ENCODE results near the gene USP35.

Gene USP35

DNA sequence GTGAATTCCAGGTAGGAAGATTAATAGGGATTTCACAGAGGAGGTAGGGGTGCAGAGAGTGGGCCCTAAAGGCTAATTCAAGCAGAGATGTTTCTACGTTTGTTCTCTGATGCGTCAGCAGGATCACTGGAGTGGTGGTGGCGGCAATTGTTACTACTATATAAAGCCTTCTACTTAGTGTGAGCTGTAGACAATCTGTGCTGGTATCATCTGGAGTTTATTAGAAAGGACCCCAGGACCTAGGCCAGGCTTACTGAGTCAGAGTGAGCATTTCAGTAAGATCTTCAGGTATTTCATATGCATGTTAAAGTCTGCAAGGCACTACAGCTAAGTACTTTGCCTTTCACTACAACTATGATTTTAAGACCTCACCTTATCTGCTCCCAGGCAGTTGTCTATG is 59.5 kb downstream of the USP35 start:
- no peak overlapping the region for H3K9ac ChIP-seq (ENCODE audit: low read length in 5 of 5)
- H3K4me1 ChIP-seq (ENCODE audit: control insufficient read depth in 5 of 5, insufficient read depth in 5 of 5, low read length in 5 of 5), result peaks cover 0 to 33% (median 28%) of the 10 kb centered on the region in 5 donors
- no peaks in the 10 kb centered on the region for H3K27me3 ChIP-seq (ENCODE audit: control insufficient read depth in 5 of 5, insufficient read depth in 4 of 5, low read length in 5 of 5)
- H3K27ac ChIP-seq (ENCODE audit: low read depth, low read length), result no peak overlapping the region
- no peak overlapping the region for H3K4me3 ChIP-seq (ENCODE audit: low read depth in 1 of 5, low read length in 5 of 5)
- no peaks in the 10 kb centered on the region for H3K9me3 ChIP-seq (ENCODE audit: control insufficient read depth in 5 of 5, low read length in 5 of 5)
- peaks cover 16 to 31% (median 22%) of the 10 kb centered on the region in 5 donors for H3K36me3 ChIP-seq (ENCODE audit: control insufficient read depth in 5 of 5, insufficient read depth in 5 of 5, low read length in 5 of 5)

DNA sequence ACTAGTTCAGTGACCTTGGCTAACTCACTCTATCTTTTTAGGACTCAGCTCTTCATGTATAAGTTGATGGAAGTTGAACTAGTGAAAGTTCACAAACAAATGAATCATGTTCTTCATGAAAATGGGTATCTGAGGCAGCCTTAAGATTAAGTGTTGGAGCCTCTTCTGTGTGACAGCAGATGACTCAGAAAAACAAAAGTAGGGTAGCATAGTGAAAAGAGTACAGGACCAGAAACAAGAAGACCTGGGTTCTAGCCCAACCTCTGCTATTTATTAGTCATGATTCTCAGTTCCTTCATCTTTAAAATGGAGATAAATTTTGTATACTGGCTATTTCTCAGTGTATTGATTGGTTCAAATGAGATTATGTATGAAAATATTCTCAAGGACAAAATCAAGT is 60.2 kb downstream of the USP35 start:
- Histone ChIP-seq H3K4me3 (ENCODE audit: low read depth in 1 of 5, low read length in 5 of 5) (no peak overlapping the region), H3K27ac (ENCODE audit: low read depth, low read length) (no peak overlapping the region), H3K9me3 (ENCODE audit: control insufficient read depth in 5 of 5, low read length in 5 of 5) (no peaks in the 10 kb centered on the region), H3K36me3 (ENCODE audit: control insufficient read depth in 5 of 5, insufficient read depth in 5 of 5, low read length in 5 of 5) (peaks cover 16 to 31% (median 22%) of the 10 kb centered on the region in 5 donors), H3K4me1 (ENCODE audit: control insufficient read depth in 5 of 5, insufficient read depth in 5 of 5, low read length in 5 of 5) (peaks cover 0 to 32% (median 28%) of the 10 kb centered on the region in 5 donors), H3K27me3 (ENCODE audit: control insufficient read depth in 5 of 5, insufficient read depth in 4 of 5, low read length in 5 of 5) (no peaks in the 10 kb centered on the region), H3K9ac (ENCODE audit: low read length in 5 of 5) (no peak overlapping the region)

DNA sequence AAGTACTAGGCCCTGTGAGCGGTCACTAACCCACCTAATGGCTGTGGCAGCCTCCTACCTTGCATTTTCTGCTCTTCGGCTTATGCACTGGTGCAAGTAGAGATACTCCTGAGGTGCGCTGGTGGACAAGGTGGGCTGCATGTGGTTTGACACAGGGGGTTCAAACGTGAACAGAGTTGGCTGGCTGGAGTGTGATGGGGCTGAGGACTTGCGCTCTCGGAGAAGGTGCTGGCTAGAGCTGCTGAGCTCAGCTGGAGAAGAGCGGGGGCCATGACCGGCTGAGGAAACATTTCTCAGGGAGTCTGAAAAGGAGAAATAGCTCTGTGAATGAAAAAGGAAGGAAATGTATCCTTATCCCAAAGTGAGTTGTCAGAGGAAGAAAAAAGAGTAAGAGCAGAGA is 61.4 kb downstream of the USP35 start:
- Histone ChIP-seq H3K9ac (ENCODE audit: low read length in 5 of 5) (no peak overlapping the region), H3K27ac (ENCODE audit: low read depth, low read length) (no peak overlapping the region), H3K4me3 (ENCODE audit: low read depth in 1 of 5, low read length in 5 of 5) (no peak overlapping the region), H3K27me3 (ENCODE audit: control insufficient read depth in 5 of 5, insufficient read depth in 4 of 5, low read length in 5 of 5) (no peaks in the 10 kb centered on the region), H3K4me1 (ENCODE audit: control insufficient read depth in 5 of 5, insufficient read depth in 5 of 5, low read length in 5 of 5) (peaks cover 0 to 26% (median 16%) of the 10 kb centered on the region in 5 donors), H3K36me3 (ENCODE audit: control insufficient read depth in 5 of 5, insufficient read depth in 5 of 5, low read length in 5 of 5) (peaks cover 16 to 31% (median 22%) of the 10 kb centered on the region in 5 donors), H3K9me3 (ENCODE audit: control insufficient read depth in 5 of 5, low read length in 5 of 5) (no peaks in the 10 kb centered on the region)

DNA sequence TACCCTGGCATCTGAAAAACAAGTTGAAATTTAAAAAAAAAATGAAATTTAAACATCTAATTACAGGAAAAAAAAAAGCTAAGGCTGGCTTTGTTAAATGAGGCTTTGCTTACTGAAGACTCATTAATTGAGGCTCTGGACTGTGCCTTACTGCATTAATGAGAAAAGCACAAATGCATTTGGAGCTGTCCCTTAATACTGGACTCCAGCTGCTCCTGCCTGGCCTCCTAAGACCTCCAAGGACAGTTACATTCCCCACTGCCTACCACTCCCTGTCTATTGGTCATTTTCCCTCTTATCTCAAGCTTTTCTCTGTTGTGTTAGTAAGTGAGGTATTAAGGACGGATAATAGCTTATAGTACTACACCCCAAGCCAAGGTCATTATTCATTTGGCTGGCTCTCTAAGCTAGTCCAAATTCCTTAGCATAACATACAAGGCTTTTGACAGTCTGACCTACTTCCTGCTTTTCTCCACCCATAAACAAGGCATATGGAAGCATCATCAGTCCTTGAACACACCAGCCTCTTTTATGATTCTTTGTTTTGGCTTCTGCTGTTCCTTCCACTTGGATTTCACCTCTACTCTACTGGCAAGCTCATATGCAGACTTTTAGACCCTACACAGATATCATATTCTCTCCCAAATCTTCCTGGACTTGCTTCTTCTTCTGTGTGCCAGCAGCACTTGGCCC is 62.5 kb downstream of the USP35 start:
- peaks cover 0 to 29% (median 16%) of the 10 kb centered on the region in 5 donors for H3K4me1 ChIP-seq (ENCODE audit: control insufficient read depth in 5 of 5, insufficient read depth in 5 of 5, low read length in 5 of 5)
- H3K4me3 ChIP-seq (ENCODE audit: low read depth in 1 of 5, low read length in 5 of 5), result no peak overlapping the region
- H3K9ac ChIP-seq (ENCODE audit: low read length in 5 of 5), result no peak overlapping the region
- no peaks in the 10 kb centered on the region for H3K9me3 ChIP-seq (ENCODE audit: control insufficient read depth in 5 of 5, low read length in 5 of 5)
- H3K36me3 ChIP-seq (ENCODE audit: control insufficient read depth in 5 of 5, insufficient read depth in 5 of 5, low read length in 5 of 5), result peaks cover 16 to 31% (median 22%) of the 10 kb centered on the region in 5 donors
- H3K27ac ChIP-seq (ENCODE audit: low read depth, low read length), result peak overlapping the region; percentile 2
- H3K27me3 ChIP-seq (ENCODE audit: control insufficient read depth in 5 of 5, insufficient read depth in 4 of 5, low read length in 5 of 5), result no peaks in the 10 kb centered on the region

DNA sequence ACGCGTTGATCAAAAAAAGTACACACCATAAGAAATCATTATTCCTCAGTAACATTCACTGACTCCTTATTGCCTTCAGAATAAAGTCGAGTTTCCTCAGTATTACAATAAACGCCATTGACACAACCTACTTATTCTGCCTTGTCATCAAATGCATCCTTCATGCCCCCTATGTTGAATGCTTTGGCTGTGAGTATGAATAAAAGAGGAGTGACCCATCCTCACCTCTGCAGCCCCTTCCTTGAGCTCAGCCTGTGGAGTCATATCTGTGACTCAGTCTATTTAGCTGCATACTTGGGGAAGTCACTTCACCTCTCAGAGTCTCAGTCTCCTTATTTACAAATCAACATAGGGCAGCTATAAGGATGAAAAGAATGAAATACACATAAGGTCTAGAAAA is 65.1 kb downstream of the USP35 start:
- Histone ChIP-seq H3K4me1 (ENCODE audit: control insufficient read depth in 5 of 5, insufficient read depth in 5 of 5, low read length in 5 of 5) (peaks cover 5 to 45% (median 33%) of the 10 kb centered on the region in 5 donors), H3K9ac (ENCODE audit: low read length in 5 of 5) (no peak overlapping the region), H3K4me3 (ENCODE audit: low read depth in 1 of 5, low read length in 5 of 5) (no peak overlapping the region), H3K27ac (ENCODE audit: low read depth, low read length) (no peak overlapping the region), H3K9me3 (ENCODE audit: control insufficient read depth in 5 of 5, low read length in 5 of 5) (no peaks in the 10 kb centered on the region), H3K36me3 (ENCODE audit: control insufficient read depth in 5 of 5, insufficient read depth in 5 of 5, low read length in 5 of 5) (peaks cover 10 to 17% (median 13%) of the 10 kb centered on the region in 5 donors), H3K27me3 (ENCODE audit: control insufficient read depth in 5 of 5, insufficient read depth in 4 of 5, low read length in 5 of 5) (no peaks in the 10 kb centered on the region)

DNA sequence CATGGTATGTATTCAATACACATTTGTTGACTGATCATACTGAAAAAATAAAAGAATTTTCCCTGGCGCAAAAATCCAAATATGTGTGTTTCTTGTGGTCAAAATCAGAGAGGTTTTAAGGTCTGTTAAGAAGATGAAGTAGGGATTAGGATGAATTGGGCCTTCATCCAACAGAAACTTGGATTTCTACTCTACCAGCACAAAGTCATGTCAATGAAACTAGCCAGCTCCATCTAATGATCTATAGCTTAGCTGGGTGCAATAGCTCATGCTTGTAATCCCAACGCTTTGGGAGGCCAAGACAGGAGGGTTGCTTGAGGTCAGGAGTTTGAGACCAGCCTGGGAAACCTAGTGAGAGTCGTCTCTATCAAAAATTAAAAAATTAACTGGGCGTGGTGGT is 65.5 kb downstream of the USP35 start:
- peaks cover 5 to 12% (median 8%) of the 10 kb centered on the region in 5 donors for H3K36me3 ChIP-seq (ENCODE audit: control insufficient read depth in 5 of 5, insufficient read depth in 5 of 5, low read length in 5 of 5)
- H3K4me1 ChIP-seq (ENCODE audit: control insufficient read depth in 5 of 5, insufficient read depth in 5 of 5, low read length in 5 of 5), result peaks cover 5 to 45% (median 33%) of the 10 kb centered on the region in 5 donors
- no peak overlapping the region for H3K4me3 ChIP-seq (ENCODE audit: low read depth in 1 of 5, low read length in 5 of 5)
- no peaks in the 10 kb centered on the region for H3K27me3 ChIP-seq (ENCODE audit: control insufficient read depth in 5 of 5, insufficient read depth in 4 of 5, low read length in 5 of 5)
- H3K27ac ChIP-seq (ENCODE audit: low read depth, low read length), result no peak overlapping the region
- no peak overlapping the region for H3K9ac ChIP-seq (ENCODE audit: low read length in 5 of 5)
- H3K9me3 ChIP-seq (ENCODE audit: control insufficient read depth in 5 of 5, low read length in 5 of 5), result no peaks in the 10 kb centered on the region

DNA sequence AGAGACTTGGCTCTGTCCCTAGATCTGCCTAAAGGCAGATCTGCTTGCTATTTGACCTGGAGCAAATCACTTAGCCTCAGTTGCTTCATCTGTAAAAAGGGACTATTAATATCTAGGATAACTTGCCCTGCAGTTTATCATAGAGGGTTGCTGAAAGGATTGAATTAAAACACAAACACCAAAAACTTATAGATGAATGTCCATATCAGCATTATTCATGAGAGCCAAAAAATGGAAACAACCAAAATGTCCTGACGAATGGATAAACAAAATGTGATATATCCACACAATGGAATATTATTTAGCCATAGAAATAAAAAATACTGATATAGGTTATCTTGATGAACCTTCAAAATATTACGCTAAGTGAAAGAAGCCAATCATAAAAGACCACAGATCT is 67.2 kb downstream of the USP35 start:
- Histone ChIP-seq H3K9me3 (ENCODE audit: control insufficient read depth in 5 of 5, low read length in 5 of 5) (no peaks in the 10 kb centered on the region), H3K4me1 (ENCODE audit: control insufficient read depth in 5 of 5, insufficient read depth in 5 of 5, low read length in 5 of 5) (peaks cover 5 to 42% (median 27%) of the 10 kb centered on the region in 5 donors), H3K9ac (ENCODE audit: low read length in 5 of 5) (no peak overlapping the region), H3K27me3 (ENCODE audit: control insufficient read depth in 5 of 5, insufficient read depth in 4 of 5, low read length in 5 of 5) (no peaks in the 10 kb centered on the region), H3K4me3 (ENCODE audit: low read depth in 1 of 5, low read length in 5 of 5) (no peak overlapping the region), H3K36me3 (ENCODE audit: control insufficient read depth in 5 of 5, insufficient read depth in 5 of 5, low read length in 5 of 5) (no peaks in the 10 kb centered on the region), H3K27ac (ENCODE audit: low read depth, low read length) (peak overlapping the region; percentile 90)

DNA sequence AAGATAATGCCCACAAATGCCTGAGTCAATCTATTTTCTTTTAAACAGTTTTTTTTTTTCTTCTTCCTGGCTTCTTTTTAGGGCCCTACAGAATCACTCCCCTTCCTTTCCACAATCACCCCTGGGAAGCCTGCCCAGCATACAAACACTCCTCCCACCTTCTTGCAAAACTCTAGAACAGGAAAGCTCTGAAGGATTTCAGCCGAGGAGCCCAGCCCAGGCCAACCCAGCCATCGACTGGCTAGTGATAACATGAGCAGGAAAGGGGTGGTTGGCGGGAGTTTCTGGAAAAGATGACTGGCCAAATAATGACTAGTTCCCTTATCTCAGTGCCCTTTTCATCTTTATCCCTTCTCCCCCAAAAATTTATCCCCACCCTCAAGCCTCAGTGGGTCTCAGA is 68.2 kb downstream of the USP35 start:
- H3K4me1 ChIP-seq (ENCODE audit: control insufficient read depth in 5 of 5, insufficient read depth in 5 of 5, low read length in 5 of 5), result peaks cover 5 to 31% (median 19%) of the 10 kb centered on the region in 5 donors
- H3K4me3 ChIP-seq (ENCODE audit: low read depth in 1 of 5, low read length in 5 of 5), result no peak overlapping the region
- peak overlapping the region; percentile 90 for H3K27ac ChIP-seq (ENCODE audit: low read depth, low read length)
- H3K9me3 ChIP-seq (ENCODE audit: control insufficient read depth in 5 of 5, low read length in 5 of 5), result no peaks in the 10 kb centered on the region
- peak overlapping the region in 1 of 5 donors; percentile 42 for H3K9ac ChIP-seq (ENCODE audit: low read length in 5 of 5)
- no peaks in the 10 kb centered on the region for H3K36me3 ChIP-seq (ENCODE audit: control insufficient read depth in 5 of 5, insufficient read depth in 5 of 5, low read length in 5 of 5)
- no peaks in the 10 kb centered on the region for H3K27me3 ChIP-seq (ENCODE audit: control insufficient read depth in 5 of 5, insufficient read depth in 4 of 5, low read length in 5 of 5)

DNA sequence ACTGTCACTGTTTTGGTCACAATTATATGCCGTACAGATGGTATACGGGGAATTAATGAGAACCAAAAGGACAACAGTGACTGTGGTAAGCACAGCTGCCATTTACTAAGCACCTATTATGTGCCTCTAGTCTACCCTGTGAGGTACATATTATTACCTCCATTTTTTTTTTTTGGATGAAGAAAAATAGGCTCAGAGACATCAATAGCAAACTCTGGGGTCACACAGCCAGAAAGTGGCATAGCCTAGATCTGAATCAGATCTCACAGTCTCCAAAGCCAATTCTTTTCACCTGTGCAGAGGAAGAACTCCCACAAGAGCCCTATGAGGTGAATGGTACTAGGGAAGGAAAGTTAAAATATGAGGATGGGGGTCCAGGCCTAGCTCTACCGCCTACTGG is 68.9 kb downstream of the USP35 start:
- H3K27ac ChIP-seq (ENCODE audit: low read depth, low read length), result peak overlapping the region; percentile 90
- no peaks in the 10 kb centered on the region for H3K9me3 ChIP-seq (ENCODE audit: control insufficient read depth in 5 of 5, low read length in 5 of 5)
- H3K4me3 ChIP-seq (ENCODE audit: low read depth in 1 of 5, low read length in 5 of 5), result no peak overlapping the region
- H3K27me3 ChIP-seq (ENCODE audit: control insufficient read depth in 5 of 5, insufficient read depth in 4 of 5, low read length in 5 of 5), result no peaks in the 10 kb centered on the region
- no peaks in the 10 kb centered on the region for H3K36me3 ChIP-seq (ENCODE audit: control insufficient read depth in 5 of 5, insufficient read depth in 5 of 5, low read length in 5 of 5)
- H3K9ac ChIP-seq (ENCODE audit: low read length in 5 of 5), result peak overlapping the region in 1 of 5 donors; percentile 58
- H3K4me1 ChIP-seq (ENCODE audit: control insufficient read depth in 5 of 5, insufficient read depth in 5 of 5, low read length in 5 of 5), result peaks cover 5 to 26% (median 21%) of the 10 kb centered on the region in 5 donors

DNA sequence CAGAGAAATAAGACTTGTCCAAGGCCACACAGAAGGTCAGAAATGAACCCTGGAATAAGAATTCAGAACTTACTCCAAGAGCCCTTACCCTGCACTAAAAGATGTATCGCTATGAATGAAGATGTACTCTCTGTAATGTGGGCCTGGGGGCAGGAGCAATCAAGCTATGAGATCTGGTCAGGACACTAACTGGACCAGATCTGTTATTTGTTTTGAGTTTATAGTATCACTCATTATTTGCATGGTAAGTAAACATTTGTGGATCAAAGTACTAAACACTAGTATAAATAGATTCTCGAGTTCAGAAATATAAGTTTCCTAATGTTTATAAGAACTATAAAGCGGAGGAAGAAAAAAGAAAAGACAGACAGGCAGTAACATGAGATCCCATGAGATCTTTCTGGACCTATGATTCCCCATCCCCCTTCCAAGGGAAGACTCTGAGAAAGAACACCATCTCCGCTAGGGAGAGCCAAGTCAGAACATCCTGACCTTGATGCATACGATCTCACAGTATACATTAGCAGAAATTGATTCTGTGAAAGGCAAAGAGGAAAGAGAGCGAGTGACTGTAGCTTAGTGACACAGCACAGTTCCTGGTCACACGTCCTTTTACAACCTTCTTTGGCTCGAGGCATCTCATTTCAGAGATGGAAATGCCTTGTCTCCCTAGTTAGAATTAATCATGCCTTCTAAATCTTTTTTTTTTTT is 71.2 kb downstream of the USP35 start:
- Histone ChIP-seq H3K4me1 (ENCODE audit: control insufficient read depth in 5 of 5, insufficient read depth in 5 of 5, low read length in 5 of 5) (peaks cover 5 to 26% (median 21%) of the 10 kb centered on the region in 5 donors), H3K4me3 (ENCODE audit: low read depth in 1 of 5, low read length in 5 of 5) (no peak overlapping the region), H3K27ac (ENCODE audit: low read depth, low read length) (no peak overlapping the region), H3K9ac (ENCODE audit: low read length in 5 of 5) (no peak overlapping the region), H3K36me3 (ENCODE audit: control insufficient read depth in 5 of 5, insufficient read depth in 5 of 5, low read length in 5 of 5) (no peaks in the 10 kb centered on the region), H3K27me3 (ENCODE audit: control insufficient read depth in 5 of 5, insufficient read depth in 4 of 5, low read length in 5 of 5) (no peaks in the 10 kb centered on the region), H3K9me3 (ENCODE audit: control insufficient read depth in 5 of 5, low read length in 5 of 5) (no peaks in the 10 kb centered on the region)
